Measurements from ENCODE around the gene CHST15.

Gene CHST15

GRCh38 chr10:124044143-124044862 lies 49.1 kb downstream of the CHST15 start:
- Histone ChIP-seq H3K9ac (ENCODE audit: low read depth, low read length) (no peak overlapping the region), H3K4me1 (ENCODE audit: insufficient read depth, low read length) (peaks cover 11% of the 10 kb centered on the region), H3K27ac (ENCODE audit: low read length) (no peak overlapping the region), H3K36me3 (ENCODE audit: insufficient read depth, low read depth, low read length) (peaks cover 5% of the 10 kb centered on the region; the same call in 1 of the 2 replicates), H3K9me3 (ENCODE audit: insufficient read depth, low read depth, low read length) (no peaks in the 10 kb centered on the region), H3K27me3 (ENCODE audit: insufficient read depth, low read length) (no peaks in the 10 kb centered on the region), H3K4me3 (ENCODE audit: low read length) (no peak overlapping the region)

GRCh38 chr10:124043310-124044142 lies 49.9 kb downstream of the CHST15 start:
- Histone ChIP-seq H3K27ac (ENCODE audit: low read length) (no peak overlapping the region), H3K36me3 (ENCODE audit: insufficient read depth, low read depth, low read length) (peaks cover 5% of the 10 kb centered on the region), H3K4me3 (ENCODE audit: low read length) (no peak overlapping the region), H3K4me1 (ENCODE audit: insufficient read depth, low read length) (peaks cover 7% of the 10 kb centered on the region; the same call in 1 of the 2 replicates), H3K9ac (ENCODE audit: low read depth, low read length) (no peak overlapping the region), H3K27me3 (ENCODE audit: insufficient read depth, low read length) (no peaks in the 10 kb centered on the region), H3K9me3 (ENCODE audit: insufficient read depth, low read depth, low read length) (no peaks in the 10 kb centered on the region)

GRCh38 chr10:124042656-124043309 lies 50.6 kb downstream of the CHST15 start:
- H3K27me3 ChIP-seq (ENCODE audit: insufficient read depth, low read length) = no peaks in the 10 kb centered on the region
- H3K27ac ChIP-seq (ENCODE audit: low read length) = no peak overlapping the region
- H3K9me3 ChIP-seq (ENCODE audit: insufficient read depth, low read depth, low read length) = no peaks in the 10 kb centered on the region
- H3K4me3 ChIP-seq (ENCODE audit: low read length) = no peak overlapping the region
- no peak overlapping the region for H3K9ac ChIP-seq (ENCODE audit: low read depth, low read length)
- no peaks in the 10 kb centered on the region; the same call in 1 of the 2 replicates for H3K4me1 ChIP-seq (ENCODE audit: insufficient read depth, low read length)
- H3K36me3 ChIP-seq (ENCODE audit: insufficient read depth, low read depth, low read length) = peaks cover 5% of the 10 kb centered on the region

- no peak overlapping the region for H3K4me3 ChIP-seq (ENCODE audit: low read length)
- no peaks in the 10 kb centered on the region for H3K27me3 ChIP-seq (ENCODE audit: insufficient read depth, low read length)
- H3K4me1 ChIP-seq (ENCODE audit: insufficient read depth, low read length) = no peaks in the 10 kb centered on the region
- H3K9me3 ChIP-seq (ENCODE audit: insufficient read depth, low read depth, low read length) = no peaks in the 10 kb centered on the region
- peaks cover 12% of the 10 kb centered on the region for H3K36me3 ChIP-seq (ENCODE audit: insufficient read depth, low read depth, low read length)
- no peak overlapping the region for H3K27ac ChIP-seq (ENCODE audit: low read length)
- no peak overlapping the region for H3K9ac ChIP-seq (ENCODE audit: low read depth, low read length)
Measured at GRCh38 chr10:124041675-124042445, 51.5 kb downstream of the CHST15 start.

- no peak overlapping the region for H3K9ac ChIP-seq (ENCODE audit: low read depth, low read length)
- H3K4me3 ChIP-seq (ENCODE audit: low read length) = no peak overlapping the region
- H3K36me3 ChIP-seq (ENCODE audit: insufficient read depth, low read depth, low read length) = peaks cover 15% of the 10 kb centered on the region
- H3K27ac ChIP-seq (ENCODE audit: low read length) = no peak overlapping the region
- H3K4me1 ChIP-seq (ENCODE audit: insufficient read depth, low read length) = no peaks in the 10 kb centered on the region
- no peaks in the 10 kb centered on the region for H3K27me3 ChIP-seq (ENCODE audit: insufficient read depth, low read length)
- no peaks in the 10 kb centered on the region for H3K9me3 ChIP-seq (ENCODE audit: insufficient read depth, low read depth, low read length)
Measured at GRCh38 chr10:124040451-124041188, 52.8 kb downstream of the CHST15 start.

- Histone ChIP-seq H3K36me3 (ENCODE audit: insufficient read depth, low read depth, low read length) (peaks cover 15% of the 10 kb centered on the region), H3K4me1 (ENCODE audit: insufficient read depth, low read length) (no peaks in the 10 kb centered on the region)
Measured at GRCh38 chr10:124039483-124040013, 53.9 kb downstream of the CHST15 start.

GRCh38 chr10:124037784-124038183 lies 55.6 kb downstream of the CHST15 start:
- H3K36me3 ChIP-seq (ENCODE audit: insufficient read depth, low read depth, low read length) = peaks cover 15% of the 10 kb centered on the region
- no peak overlapping the region for H3K27ac ChIP-seq (ENCODE audit: low read length)
- no peaks in the 10 kb centered on the region for H3K27me3 ChIP-seq (ENCODE audit: insufficient read depth, low read length)
- H3K9me3 ChIP-seq (ENCODE audit: insufficient read depth, low read depth, low read length) = no peaks in the 10 kb centered on the region
- H3K9ac ChIP-seq (ENCODE audit: low read depth, low read length) = no peak overlapping the region
- no peak overlapping the region for H3K4me3 ChIP-seq (ENCODE audit: low read length)
- H3K4me1 ChIP-seq (ENCODE audit: insufficient read depth, low read length) = peaks cover 7% of the 10 kb centered on the region; the same call in 1 of the 2 replicates

More at GRCh38 chr10:124039483-124040013, 53.9 kb downstream of the CHST15 start:
- Histone ChIP-seq H3K4me3 (ENCODE audit: low read length) (no peak overlapping the region), H3K27me3 (ENCODE audit: insufficient read depth, low read length) (no peaks in the 10 kb centered on the region), H3K9me3 (ENCODE audit: insufficient read depth, low read depth, low read length) (no peaks in the 10 kb centered on the region), H3K27ac (ENCODE audit: low read length) (no peak overlapping the region), H3K9ac (ENCODE audit: low read depth, low read length) (no peak overlapping the region)

- no peak overlapping the region for H3K9ac ChIP-seq (ENCODE audit: low read depth, low read length)
- H3K36me3 ChIP-seq (ENCODE audit: insufficient read depth, low read depth, low read length) = peaks cover 15% of the 10 kb centered on the region
- H3K27me3 ChIP-seq (ENCODE audit: insufficient read depth, low read length) = no peaks in the 10 kb centered on the region
- H3K4me3 ChIP-seq (ENCODE audit: low read length) = no peak overlapping the region
- no peak overlapping the region for H3K27ac ChIP-seq (ENCODE audit: low read length)
- no peaks in the 10 kb centered on the region for H3K9me3 ChIP-seq (ENCODE audit: insufficient read depth, low read depth, low read length)
- H3K4me1 ChIP-seq (ENCODE audit: insufficient read depth, low read length) = peaks cover 12% of the 10 kb centered on the region; the same call in 1 of the 2 replicates
Measured at GRCh38 chr10:124037286-124037685, 56.1 kb downstream of the CHST15 start.

GRCh38 chr10:124036746-124037145 lies 56.7 kb downstream of the CHST15 start:
- H3K4me3 ChIP-seq (ENCODE audit: low read length) = no peak overlapping the region

GRCh38 chr10:124035928-124036558 lies 57.4 kb downstream of the CHST15 start:
- no peak overlapping the region for H3K27ac ChIP-seq (ENCODE audit: low read length)
- H3K36me3 ChIP-seq (ENCODE audit: insufficient read depth, low read depth, low read length) = peaks cover 10% of the 10 kb centered on the region; the same call in 1 of the 2 replicates
- no peak overlapping the region for H3K4me3 ChIP-seq (ENCODE audit: low read length)
- H3K9ac ChIP-seq (ENCODE audit: low read depth, low read length) = no peak overlapping the region
- no peaks in the 10 kb centered on the region for H3K27me3 ChIP-seq (ENCODE audit: insufficient read depth, low read length)
- no peaks in the 10 kb centered on the region for H3K9me3 ChIP-seq (ENCODE audit: insufficient read depth, low read depth, low read length)
- peaks cover 19% of the 10 kb centered on the region; the same call in 1 of the 2 replicates for H3K4me1 ChIP-seq (ENCODE audit: insufficient read depth, low read length)

More at GRCh38 chr10:124036746-124037145, 56.7 kb downstream of the CHST15 start:
- Histone ChIP-seq H3K4me1 (ENCODE audit: insufficient read depth, low read length) (peaks cover 17% of the 10 kb centered on the region; the same call in 1 of the 2 replicates), H3K27ac (ENCODE audit: low read length) (no peak overlapping the region), H3K9ac (ENCODE audit: low read depth, low read length) (no peak overlapping the region), H3K27me3 (ENCODE audit: insufficient read depth, low read length) (no peaks in the 10 kb centered on the region), H3K36me3 (ENCODE audit: insufficient read depth, low read depth, low read length) (peaks cover 10% of the 10 kb centered on the region), H3K9me3 (ENCODE audit: insufficient read depth, low read depth, low read length) (no peaks in the 10 kb centered on the region)

Measured in iPS-20b (cell line).